Right lobe of liver (tissue), 4 donors: Measurements from ENCODE around the gene ARFGAP1.

Experiments used
- CTCF ChIP-seq, 4 donors: fragments of 200-600 bp in 3 of 4; fragments of 450-650 bp in 1 of 4; IDR thresholded peaks; one replicate each; pipeline versions ENCODE4 v1.5.1 to v1.8.0; 2016 to 2022; ENCODE audit warnings: antibody characterized with exemption in 4 of 4, mild to moderate bottlenecking in 2 of 4
- POLR2A ChIP-seq: fragments of 450-650 bp; IDR thresholded peaks from one replicate; pipeline ENCODE4 v1.6.1; 2017; ENCODE audit warnings: antibody characterized with exemption, mild to moderate bottlenecking
- donor health status: DM: no; HTN: no; CAD: no.
- donor health status: DM: no; HTN: no; CAD: no.
- donor health status: DM: no; HTN: yes; CAD: no.

GRCh38 chr20:63283397-63284082 lies 10.9 kb downstream of the ARFGAP1 start:
- no peak for TF ChIP-seq POLR2A
- no peak for TF ChIP-seq CTCF (IDR thresholded peaks at IDR 0.05)
